ENCODE measurements around the gene JAG2. TPM values are rescaled to one million over a fixed set of nuclear protein-coding genes. Genes with fewer than 3 reads are reported as not detected.

The JAG2 gene
- total RNA-seq, 4 donors from 2014 or later, result 5.0 to 19.0 (median 13.9) TPM

DNA sequence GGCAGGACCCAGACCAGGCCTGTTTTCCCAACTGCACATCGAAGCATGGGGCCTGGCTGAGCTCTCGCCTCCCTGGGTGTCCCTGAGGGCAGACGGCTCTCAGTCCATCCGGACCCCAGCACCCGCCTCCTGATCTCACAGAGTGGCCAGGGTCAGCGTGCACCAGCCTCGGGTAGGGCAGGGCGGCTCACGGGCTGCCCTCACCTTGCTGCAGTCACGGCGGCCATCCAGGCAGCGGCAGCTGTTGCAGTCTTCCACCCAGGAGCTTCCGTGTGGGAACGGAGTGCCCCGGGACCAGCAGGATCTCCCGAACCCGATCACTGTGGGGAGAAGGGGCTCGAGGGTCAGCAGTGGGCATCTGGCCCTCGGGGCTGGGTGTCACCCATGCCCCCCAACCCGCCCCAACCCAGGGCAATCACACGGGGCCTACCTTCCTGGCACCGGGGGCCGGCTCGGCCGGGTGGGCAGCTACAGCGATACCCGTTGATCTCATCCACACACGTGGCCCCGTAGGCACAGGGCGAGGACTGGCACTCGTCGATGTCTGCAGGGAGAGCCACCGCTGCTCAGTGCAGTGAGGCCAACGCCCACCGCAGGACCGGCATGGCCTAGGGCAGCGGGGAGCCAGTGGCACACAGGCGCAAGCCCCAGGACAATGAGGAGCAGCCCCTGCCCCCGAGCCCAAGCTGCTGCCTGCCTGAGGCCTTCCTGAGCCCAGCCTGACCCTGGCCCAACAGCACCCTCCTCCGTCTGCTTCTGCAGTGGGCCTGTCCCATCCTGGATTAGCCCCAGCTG, 22.2 kb downstream of the JAG2 start:
- Histone ChIP-seq H3K4me3 (no peak overlapping the region), H3K4me1 (no peaks in the 10 kb centered on the region), H3K27me3 (no peaks in the 10 kb centered on the region), H3K36me3 (peaks cover 0 to 95% (median 27%) of the 10 kb centered on the region in 4 donors), H3K9me3 (peaks cover 0 to under 1% (median 0%) of the 10 kb centered on the region in 4 donors), H3K27ac (replicated peaks in 1 of 4) (no peak overlapping the region)
- TF ChIP-seq EP300 (IDR thresholded peaks at IDR 0.05), result no peak
- TF ChIP-seq CTCF (IDR thresholded peaks at IDR 0.05), result no peak
- TF ChIP-seq POLR2AphosphoS5 (IDR thresholded peaks at IDR 0.05), result no peak
- no peak for TF ChIP-seq POLR2A (IDR thresholded peaks at IDR 0.05; ENCODE audit: low read depth)
- 100% methylated on average over 1 of the region's 40 CpGs for WGBS
- intact Hi-C loops (cut with DNase I), result no loop called here
- no peak for DNase-seq (ENCODE audit: extremely low spot score)

DNA sequence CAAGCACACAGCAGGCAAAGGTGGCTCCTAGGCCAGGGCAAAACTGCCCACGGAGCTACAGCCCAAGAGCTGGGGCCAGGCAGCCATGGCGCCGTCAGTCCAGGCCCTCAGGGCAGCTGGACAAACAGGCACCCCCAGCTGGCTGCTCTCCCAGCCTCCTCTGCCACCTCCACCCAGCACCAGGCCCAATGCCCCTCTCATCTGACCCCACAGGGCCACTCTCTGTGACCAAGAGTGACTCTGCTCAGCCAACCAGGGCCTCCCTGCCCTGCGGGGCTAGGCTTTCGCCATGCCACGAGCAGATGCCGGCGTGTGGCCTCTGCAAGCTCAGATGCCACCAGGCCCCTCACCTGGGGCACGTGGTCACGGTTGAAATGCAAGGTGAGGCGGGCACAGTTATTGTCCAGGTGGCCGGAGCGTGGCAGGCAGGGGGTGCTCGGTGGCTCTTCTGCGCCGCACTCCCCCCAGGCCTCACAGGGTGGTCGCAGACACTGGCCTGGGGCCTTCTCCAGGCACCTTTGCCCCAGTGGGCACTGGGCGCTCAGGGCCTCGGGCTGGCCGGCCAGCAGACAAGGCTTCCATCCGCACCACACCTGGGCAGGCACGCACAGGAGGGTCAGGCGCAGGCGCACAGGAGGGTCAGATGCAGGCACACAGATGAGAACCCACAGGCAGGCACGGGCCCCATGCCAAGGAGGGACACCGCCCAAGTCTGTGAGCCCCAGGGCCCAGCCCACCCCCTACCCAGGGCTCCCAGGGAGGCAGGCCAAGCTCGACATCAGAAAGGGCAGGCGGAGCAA, 23.0 kb downstream of the JAG2 start:
- intact Hi-C loops (cut with DNase I), result no loop called here
- Histone ChIP-seq H3K4me3 (no peak overlapping the region), H3K27ac (replicated peaks in 1 of 4) (no peak overlapping the region), H3K27me3 (no peaks in the 10 kb centered on the region), H3K4me1 (no peaks in the 10 kb centered on the region), H3K36me3 (peaks cover 0 to 95% (median 27%) of the 10 kb centered on the region in 4 donors), H3K9me3 (peaks cover 0 to 8% (median 3%) of the 10 kb centered on the region in 4 donors)
- 95% methylated on average over 10 of the region's 28 CpGs for WGBS
- DNase-seq (ENCODE audit: extremely low spot score), result no peak
- TF ChIP-seq POLR2AphosphoS5 (IDR thresholded peaks at IDR 0.05) (no peak), POLR2A (IDR thresholded peaks at IDR 0.05; ENCODE audit: low read depth) (no peak), CTCF (IDR thresholded peaks at IDR 0.05) (no peak), EP300 (IDR thresholded peaks at IDR 0.05) (no peak)

DNA sequence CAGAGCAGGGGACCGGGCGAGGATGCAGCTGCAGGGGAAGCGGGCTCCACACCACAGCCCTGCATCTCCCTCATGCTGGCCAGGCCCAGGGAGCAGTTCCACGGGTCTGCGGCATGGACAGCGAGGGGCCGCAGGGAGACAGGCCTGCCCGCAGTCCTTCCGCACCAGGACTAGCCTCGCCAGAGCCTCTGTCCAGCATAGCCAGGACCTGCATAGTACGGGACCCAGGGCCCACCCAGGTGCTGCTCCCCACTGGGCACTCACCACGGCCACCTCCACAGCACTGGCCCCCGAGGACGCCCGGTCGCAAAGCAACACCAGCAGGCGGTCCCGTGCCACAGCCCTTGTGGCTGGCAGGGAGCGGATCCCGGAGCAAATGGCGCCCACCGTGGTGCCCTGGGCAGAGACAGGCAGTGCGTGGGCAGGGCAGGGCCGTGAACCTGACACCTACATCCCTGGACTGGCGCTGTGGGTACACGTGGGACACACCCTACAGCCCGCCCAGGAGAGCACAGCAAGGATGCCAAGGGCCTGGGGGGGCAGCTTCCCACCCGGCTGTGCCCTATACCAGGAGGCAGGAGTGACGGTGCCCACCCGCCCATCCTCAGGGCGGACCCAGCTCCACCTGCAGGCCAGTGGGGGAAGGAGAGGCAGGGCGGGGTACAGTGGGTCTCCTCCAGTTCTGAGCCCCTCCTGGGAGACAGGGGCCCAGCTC, 23.8 kb downstream of the JAG2 start:
- WGBS, result 93% methylated on average over 8 of the region's 32 CpGs
- H3K27ac ChIP-seq (replicated peaks in 1 of 4), result no peak overlapping the region
- no peaks in the 10 kb centered on the region for H3K27me3 ChIP-seq
- no peak overlapping the region for H3K4me3 ChIP-seq
- intact Hi-C loops (cut with DNase I), result no loop called here
- no peaks in the 10 kb centered on the region for H3K4me1 ChIP-seq
- TF ChIP-seq POLR2A (IDR thresholded peaks at IDR 0.05; ENCODE audit: low read depth), result no peak
- no peak for TF ChIP-seq CTCF (IDR thresholded peaks at IDR 0.05)
- no peak for TF ChIP-seq POLR2AphosphoS5 (IDR thresholded peaks at IDR 0.05)
- no peak for TF ChIP-seq EP300 (IDR thresholded peaks at IDR 0.05)
- H3K36me3 ChIP-seq, result peaks cover 0 to 96% (median 27%) of the 10 kb centered on the region in 4 donors
- no peak for DNase-seq (ENCODE audit: extremely low spot score)
- H3K9me3 ChIP-seq, result peaks cover 0 to 16% (median 10%) of the 10 kb centered on the region in 4 donors

GRCh38 chr14:105144026-105144665, 24.4 kb downstream of the JAG2 start:
- Histone ChIP-seq H3K4me1 (no peaks in the 10 kb centered on the region), H3K27ac (replicated peaks in 1 of 4) (no peak overlapping the region), H3K36me3 (peaks cover 0 to 91% (median 29%) of the 10 kb centered on the region in 4 donors), H3K27me3 (no peaks in the 10 kb centered on the region), H3K9me3 (peaks cover 0 to 22% (median 17%) of the 10 kb centered on the region in 4 donors), H3K4me3 (no peak overlapping the region)
- intact Hi-C loops (cut with DNase I), result no loop called here
- 88% methylated on average over 10 of the region's 16 CpGs for WGBS
- TF ChIP-seq POLR2AphosphoS5 (IDR thresholded peaks at IDR 0.05) (no peak), POLR2A (IDR thresholded peaks at IDR 0.05; ENCODE audit: low read depth) (no peak), EP300 (IDR thresholded peaks at IDR 0.05) (no peak), CTCF (IDR thresholded peaks at IDR 0.05) (no peak)
- no peak for DNase-seq (ENCODE audit: extremely low spot score)
